Measurements from ENCODE around the gene BCL6.

DNA sequence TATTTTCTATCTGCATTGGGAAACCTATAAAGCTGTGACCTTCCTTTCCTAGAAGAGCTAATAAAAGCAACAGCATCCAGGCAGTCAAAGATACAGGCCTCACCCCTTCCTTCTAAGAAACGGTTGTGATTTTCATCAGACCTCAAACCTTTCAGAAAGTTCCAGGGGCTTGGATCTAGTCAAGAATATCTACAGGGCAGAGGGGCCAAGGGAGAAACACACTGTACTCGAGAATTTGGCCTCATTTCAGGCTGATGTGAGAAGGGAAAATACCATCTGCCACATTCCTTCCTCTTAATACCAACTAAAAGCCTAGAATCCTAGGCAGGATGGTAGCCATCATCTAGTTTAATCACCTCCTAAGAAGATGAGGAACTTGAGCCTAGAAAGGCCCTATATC lies 24.5 kb upstream of the BCL6 start:
- TF ChIP-seq SUZ12 (IDR thresholded peaks at IDR 0.05): no peak
- TF ChIP-seq TARDBP (IDR thresholded peaks at IDR 0.05): no peak
- TF ChIP-seq BHLHE40 (IDR thresholded peaks at IDR 0.05; ENCODE audit: borderline replicate concordance): no peak
- no peak for TF ChIP-seq FOXM1 (IDR thresholded peaks at IDR 0.05; ENCODE audit: borderline replicate concordance)
- TF ChIP-seq, protein P1, sequence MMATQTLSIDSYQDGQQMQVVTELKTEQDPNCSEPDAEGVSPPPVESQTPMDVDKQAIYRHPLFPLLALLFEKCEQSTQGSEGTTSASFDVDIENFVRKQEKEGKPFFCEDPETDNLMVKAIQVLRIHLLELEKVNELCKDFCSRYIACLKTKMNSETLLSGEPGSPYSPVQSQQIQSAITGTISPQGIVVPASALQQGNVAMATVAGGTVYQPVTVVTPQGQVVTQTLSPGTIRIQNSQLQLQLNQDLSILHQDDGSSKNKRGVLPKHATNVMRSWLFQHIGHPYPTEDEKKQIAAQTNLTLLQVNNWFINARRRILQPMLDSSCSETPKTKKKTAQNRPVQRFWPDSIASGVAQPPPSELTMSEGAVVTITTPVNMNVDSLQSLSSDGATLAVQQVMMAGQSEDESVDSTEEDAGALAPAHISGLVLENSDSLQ (IDR thresholded peaks at IDR 0.05): no peak
- no peak for TF ChIP-seq ZNF384 (IDR thresholded peaks at IDR 0.05)
- TF ChIP-seq HDGF (IDR thresholded peaks at IDR 0.05; ENCODE audit: borderline replicate concordance): no peak
- no peak for TF ChIP-seq NFRKB (IDR thresholded peaks at IDR 0.05)
- no peak for TF ChIP-seq ARNT (IDR thresholded peaks at IDR 0.05)
- TF ChIP-seq SP1 (IDR thresholded peaks at IDR 0.05): no peak
- TF ChIP-seq ELF4 (IDR thresholded peaks at IDR 0.05): no peak
- no peak for TF ChIP-seq L3MBTL2 (conservative IDR thresholded peaks at IDR 0.05)
- TF ChIP-seq LEF1 (IDR thresholded peaks at IDR 0.05; ENCODE audit: borderline replicate concordance): no peak
- no peak for TF ChIP-seq FOXA1 (IDR thresholded peaks at IDR 0.05)
